GM21367 (cell line): ENCODE data around the gene ARHGAP26.
A peak's percentile ranks its signal among the peaks of the same experiment; 100 is the strongest.

Source experiments
- ATAC-seq: cut with Tn5 transposase; IDR thresholded peaks from one replicate; pipeline ENCODE4 v1.9.1; 2021; ENCODE audit not compliant: unreplicated experiment

ARHGAP26 gene

DNA sequence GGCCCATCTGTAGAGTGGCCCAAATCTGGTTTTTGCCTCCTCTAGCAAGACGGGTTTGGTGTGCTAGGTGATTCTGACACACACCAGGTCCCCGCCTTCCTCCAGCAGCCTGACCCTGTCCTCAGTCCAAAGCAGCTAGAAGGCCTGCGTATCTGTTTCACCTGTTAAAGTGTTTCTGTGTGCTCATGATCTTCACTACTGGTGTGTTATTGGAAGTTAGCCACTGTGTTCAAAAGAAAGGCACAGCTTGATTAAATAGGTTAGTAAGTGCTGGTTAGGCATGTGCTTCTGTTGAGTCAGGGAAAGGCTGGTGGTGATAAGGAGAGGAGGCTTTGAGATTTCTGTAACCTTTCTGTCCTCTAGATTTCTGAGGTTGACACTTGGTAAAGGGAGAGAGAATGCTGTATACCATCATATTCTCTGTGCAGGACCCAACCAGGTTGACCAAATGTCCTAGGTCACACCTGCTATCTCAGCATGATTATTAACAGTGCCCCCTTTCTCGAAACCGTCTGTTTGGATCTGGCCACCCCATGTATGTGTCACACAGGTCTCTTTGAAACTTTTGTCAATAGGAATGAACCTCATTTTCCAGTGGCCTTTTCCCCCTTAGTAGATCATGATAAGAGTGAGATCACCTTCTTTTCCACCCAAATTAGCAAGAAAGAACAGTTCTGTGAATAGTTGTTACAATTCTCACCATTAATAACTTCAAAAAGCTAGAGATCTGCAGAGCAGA, 58.8 kb downstream of the ARHGAP26 start:
- ATAC-seq, result no peak

DNA sequence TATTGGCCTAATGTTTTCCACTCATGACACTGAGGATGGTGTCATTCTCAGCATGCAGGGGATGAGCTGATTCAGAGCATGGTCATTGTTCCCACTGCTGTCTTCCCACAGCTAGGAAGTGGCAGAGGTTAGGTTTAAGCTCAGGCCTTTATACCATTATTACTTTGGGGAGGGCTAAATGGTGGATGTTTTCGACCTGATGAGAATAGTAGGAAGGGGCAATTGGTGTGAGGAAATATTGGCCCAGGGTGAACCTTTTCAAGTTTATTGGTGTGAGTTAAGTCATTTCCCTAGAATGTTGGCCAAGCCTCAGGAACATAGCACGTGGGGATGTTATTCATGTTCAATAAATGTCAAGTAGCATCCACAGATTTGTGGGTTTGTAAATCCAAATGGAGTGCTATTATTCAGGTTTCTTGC, 59.6 kb downstream of the ARHGAP26 start:
- no peak for ATAC-seq

DNA sequence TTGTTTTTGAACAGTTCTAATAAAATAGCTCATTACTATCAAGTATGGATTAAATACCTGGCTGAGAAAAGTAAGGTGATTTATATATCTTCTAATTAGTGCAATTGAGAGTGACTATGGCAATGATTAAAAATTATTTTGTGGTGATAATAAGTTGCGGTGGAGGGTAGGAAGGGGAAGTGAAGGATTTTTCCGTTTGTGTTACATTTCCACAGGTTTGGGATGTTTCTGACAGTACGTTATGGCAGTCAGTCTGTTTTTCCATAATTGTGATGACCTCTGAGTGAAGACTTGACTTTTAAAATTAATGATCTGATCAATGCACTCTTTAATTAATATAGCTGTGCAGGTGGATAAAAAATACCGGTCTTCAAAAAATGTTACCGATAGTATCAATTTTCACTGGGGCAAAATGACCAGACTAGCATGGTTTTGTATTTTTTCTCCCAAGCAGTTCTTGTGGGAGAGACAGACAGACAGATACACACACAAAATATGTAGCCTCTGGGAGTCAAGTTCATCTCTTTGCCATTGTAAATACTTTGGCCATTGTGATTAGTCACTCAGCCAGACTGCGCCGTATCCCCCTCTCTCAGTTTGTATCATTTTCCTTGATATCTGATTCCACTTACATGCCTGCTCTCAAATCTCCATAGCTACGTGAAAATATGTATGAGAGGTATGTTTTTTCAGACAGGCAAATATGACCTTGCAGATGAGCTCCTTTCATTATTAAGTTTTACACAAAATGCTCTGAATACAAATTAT, 60.2 kb downstream of the ARHGAP26 start:
- no peak for ATAC-seq

DNA sequence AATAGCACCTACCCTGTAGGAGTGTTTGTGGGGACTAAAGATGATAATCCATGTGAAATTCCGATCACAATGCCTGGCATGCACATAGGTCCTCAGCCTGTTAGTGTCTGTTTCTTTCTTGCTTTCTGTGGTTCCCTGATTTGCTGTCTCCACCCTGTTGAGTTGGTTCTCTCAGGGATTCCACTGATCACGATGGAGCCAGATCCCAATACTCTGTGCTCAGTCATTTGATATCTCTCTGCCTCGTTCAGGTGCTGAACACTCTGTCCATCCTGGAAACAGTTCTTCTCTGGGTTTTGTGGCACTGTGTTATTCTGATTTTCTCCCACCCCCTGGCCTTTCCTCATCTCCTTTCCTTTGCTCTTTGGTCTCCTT, 60.8 kb downstream of the ARHGAP26 start:
- no peak for ATAC-seq

DNA sequence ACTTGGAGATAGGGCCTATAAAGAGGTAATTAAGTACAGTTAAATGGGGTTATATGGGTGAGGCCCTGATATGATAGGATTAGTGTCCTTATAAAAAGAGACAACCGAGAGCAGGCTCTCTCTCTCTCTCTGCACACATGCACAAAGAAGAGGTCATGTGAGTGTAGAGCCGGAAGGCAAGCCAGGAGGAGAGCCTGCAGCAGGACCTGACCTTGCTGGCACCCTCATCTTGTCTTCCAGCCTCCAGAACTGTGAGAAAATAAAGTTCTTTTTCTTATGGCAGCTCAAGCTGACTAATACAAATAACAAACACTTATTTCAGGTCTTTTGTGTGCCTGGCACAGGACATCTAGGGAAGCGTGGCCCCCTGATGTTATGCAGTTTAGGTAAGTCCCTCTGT, 62.1 kb downstream of the ARHGAP26 start:
- ATAC-seq, result no peak

DNA sequence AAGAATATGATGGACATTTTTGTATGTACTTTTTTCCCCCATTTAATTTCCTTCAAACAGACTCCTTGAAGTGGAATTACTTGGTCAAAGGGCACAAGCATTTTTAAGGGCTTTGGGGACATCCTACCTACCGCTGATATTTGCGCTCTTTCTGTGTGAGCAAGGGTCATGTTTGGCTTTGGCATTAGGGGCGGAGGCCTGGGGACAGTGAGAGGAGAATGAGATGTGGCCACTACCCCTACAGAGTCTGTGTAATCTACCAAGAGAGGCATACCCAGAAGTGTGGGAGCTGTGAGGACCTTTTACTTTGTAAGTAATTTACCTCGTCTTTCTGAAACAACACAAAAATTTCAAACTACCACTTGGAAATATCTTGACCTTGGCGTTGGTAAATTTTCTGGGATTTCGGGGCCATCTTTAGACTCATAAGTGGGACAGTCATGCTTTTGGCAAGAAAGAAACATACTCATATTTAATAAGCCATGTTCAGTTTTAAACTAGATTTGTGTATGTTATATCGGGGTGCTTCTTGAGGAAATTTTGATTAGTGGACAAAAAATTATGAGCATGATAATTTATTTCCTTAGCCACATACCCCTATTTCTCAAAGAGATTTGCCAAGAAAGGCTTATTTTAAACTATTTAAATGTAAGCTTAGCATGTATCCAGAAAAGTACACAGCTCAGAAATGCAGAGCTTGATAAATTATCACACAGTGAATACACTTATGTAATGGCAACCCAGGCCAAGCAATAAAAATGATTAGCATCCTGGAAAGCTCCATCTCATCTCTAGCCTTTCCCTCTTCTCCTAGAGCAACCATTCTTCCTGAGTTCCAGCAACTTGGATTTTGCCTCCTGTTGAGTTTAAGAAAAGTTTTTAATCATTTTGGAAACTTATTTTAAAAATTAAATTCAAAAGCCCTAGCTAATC, 63.6 kb downstream of the ARHGAP26 start:
- ATAC-seq, result no peak

DNA sequence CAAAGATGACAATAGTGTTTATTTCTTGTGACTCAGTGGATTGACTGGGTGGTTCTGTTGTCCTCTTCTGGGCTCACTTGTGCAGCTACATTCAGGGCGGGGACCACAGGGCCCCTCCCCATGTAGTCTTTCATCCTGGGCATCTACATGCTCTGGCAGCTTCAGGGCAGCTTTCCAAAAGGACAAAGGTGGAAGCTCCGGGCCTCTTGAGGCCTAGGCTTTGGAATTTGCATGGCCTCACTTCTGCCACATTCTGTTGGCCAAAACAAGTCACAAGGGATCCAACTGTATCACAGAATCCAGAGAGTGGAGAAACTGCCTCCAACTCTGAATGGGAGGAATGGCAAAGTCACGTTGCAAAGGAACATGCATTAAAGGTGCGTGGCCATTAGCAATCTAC, 64.3 kb downstream of the ARHGAP26 start:
- ATAC-seq, result no peak

DNA sequence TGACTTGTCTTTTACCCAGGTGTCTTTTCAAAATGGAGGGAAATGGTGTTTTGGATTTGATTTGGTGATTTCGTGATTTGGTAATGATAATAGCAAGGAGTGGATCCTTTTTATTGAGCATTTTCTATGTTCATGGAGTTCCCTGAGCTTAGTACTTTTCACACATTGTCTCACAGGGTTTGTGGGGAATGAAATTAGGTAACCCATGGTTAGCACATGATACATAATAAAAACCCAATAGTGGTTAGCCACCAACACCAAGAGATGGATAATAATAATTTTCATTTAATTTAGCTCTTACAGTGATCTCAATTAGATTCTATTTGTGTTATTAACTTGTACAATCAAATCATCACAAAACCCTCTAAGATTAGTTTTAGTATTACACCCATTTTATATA, 65.4 kb downstream of the ARHGAP26 start:
- ATAC-seq, result no peak

DNA sequence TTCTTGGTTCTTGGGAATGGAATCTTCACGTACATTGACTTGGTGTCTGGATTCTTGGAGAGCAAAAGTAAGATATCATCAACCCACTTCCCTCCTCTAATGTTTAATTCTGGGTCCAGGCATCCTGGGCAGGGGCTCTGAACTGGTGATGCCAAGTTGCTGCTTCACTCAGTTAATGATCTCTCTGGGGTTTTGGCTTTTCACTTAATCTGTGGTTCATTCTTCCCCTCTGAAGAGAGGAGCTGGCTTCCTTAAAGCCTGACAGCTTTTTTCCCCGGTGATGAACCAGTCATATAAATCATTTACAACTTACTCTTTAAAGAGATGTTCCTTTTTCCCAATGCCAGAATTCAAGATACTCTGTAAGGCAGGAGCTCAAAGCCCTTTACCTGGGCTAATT, 65.9 kb downstream of the ARHGAP26 start:
- ATAC-seq, result no peak

DNA sequence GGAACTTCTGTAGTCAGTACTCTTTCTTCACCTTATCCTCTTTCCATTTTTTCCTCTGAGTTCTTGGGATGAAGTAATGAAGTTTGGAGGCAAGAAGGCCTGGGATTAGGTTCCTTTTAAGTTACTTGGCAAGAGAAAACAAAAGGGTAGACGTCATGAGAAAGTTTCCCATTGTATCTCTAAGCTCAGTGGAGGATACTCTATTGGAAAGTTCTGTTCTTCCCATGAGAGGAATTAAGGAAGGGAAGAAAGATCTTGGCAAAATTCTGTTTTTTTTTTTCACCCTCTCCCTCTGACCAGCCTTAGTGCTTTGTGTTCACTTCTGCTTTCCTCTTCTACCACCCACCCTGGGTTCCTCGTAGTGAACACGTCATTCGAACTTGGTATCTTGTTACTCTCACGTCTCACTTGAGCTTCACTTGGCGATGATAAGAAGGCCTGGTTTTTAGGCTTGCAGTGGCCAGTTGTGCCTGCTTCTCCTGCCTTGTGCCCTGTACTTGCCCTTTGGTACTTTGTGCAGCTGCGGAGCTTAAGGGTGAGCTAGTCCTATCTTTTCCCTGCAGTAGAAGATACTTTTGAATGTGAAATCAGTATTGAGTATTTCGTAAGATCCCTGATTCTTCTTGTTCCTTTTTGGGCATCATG, 67.0 kb downstream of the ARHGAP26 start:
- ATAC-seq, result no peak

DNA sequence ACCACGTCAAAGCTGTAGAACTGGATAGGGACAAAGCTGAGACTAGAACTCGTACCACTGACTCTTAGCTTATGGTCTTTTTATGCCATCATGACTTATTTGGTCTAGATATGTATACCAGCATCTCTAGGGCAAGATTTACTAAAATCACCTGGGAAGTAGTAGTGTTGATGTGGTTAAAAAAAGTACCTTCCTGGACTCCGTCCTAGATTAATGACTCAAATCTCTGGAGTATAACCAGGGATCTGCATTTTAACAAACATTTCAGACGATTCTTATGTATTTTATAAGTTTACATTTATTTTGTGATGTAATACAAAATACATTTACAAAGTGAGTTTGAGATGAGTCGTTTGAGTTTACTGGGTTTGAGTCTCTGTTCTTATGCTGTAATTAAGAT, 68.7 kb downstream of the ARHGAP26 start:
- ATAC-seq, result no peak

DNA sequence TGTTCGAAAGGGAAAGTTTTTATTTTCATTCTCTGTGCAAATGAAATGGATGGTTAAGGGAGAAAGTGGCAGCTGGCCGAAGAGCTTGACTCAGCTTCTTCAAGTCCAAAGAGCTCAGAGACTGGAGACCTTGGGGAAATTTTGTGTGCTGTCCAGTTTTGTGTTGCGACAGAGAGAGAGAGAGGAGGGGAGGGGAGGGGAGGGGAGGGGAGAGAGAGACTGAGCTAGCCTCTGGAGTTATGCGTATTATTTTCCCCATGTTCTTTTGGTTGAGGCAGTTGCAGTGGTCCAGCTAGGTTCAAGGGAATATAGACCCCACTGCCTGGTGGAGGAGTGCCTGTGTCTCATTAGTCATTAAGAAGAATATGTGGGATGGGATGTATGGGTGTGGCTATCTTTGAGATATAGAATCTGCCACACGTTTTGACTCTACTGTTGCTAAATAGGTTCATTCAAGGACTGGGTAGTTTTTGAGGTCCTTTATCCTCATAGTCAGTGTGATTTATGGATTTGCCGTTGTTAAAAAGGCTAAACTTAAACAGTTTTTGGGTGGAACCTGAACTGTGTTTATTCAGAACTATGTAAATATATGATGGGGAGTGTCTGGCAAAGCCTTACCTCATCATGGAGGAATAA, 69.7 kb downstream of the ARHGAP26 start:
- no peak for ATAC-seq

DNA sequence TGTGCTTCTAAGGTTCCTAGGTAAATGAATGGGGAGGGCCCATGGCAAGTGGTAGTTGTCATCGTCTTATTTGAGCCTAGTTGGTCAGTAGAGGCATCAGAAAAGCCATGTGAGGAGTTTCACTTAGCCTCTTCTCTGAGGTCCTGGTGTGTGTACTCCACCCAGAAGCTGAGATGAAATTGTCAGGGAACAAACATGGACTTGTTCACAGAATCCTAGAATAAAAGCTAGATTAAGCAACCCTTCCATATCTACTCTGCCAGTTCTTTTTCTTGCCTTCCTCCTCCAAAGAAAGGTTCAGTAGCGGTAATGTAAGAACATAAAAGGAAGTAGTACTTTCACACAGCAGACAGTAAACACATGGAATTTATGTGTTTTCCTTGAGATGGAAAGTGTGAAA, 70.4 kb downstream of the ARHGAP26 start:
- no peak for ATAC-seq

DNA sequence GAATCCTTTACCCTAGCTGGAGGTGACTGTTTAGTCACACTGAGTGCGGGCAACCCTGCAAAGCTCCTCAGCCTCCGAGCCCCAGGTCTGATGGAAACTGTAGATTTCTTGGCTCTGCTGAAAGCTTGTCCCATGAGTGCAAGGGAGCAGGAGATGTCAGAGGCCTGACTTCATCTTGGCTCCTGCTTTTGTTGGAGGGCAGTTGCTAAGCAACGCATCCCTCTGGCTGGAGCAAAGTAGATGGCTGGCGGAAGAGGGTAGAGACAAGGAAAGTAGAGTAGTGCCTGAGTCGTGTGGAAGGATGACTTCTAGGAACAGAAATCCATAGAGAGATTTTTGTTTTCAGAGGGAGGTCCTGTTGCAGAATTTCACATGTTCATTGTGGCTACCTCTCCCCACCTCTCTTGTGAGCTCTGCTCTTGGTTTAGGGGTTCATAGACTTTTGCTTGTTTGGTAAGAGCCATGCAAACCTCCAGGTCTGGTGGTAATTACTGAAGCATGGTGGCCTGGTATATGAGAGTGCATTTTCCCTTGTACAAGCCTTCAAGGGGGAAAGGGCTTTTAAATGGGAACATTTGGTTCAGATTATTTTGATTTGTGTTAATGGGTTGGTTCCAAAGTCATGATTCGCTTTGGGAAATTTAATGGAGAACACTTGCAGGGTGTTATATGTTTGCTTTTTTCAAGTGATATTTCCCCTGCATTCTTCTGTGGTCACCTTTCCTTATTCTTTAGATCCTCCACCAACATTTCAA, 71.5 kb downstream of the ARHGAP26 start:
- no peak for ATAC-seq

DNA sequence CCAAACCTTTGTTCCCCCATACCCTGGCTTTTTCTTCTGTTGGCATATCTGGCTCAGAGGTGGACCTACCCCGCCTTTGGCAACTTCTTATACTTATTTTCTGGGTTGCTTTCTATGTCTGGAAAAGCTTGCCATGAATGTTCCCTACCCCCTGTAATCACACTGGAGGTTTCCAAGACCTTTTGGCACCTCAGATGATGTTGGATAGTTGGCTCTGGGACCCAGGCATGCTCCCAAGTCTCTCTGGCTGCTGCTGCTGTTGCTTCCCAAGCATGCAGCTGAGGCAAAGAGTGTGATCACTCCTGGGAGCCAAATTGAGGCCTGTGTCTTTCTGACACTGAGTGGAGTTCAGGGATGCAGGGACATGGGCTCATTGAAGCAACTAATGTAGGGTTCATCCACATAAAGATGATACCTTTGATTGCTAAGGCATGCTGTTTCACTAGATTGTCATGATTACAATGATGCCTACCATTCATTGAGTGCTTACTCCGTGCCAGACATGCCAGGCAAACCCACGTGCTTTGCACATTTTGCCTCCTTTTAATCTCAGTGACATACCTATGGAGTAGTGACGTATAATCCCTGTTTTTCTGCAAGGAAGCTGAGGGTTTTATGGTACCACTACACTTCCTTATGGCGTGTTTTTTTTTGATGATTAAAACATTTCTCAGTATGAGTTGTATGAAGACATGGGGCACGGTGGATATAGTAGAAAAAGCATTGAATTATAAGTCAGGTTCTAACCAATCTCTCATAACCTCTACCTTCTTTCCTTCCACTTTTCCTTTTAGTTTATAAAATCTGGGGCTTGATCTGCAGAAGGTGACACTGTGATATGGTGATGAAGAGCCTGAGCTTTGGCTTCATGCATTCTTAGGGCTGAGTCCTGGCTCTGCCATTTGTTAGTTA, 73.1 kb downstream of the ARHGAP26 start:
- ATAC-seq, result no peak

DNA sequence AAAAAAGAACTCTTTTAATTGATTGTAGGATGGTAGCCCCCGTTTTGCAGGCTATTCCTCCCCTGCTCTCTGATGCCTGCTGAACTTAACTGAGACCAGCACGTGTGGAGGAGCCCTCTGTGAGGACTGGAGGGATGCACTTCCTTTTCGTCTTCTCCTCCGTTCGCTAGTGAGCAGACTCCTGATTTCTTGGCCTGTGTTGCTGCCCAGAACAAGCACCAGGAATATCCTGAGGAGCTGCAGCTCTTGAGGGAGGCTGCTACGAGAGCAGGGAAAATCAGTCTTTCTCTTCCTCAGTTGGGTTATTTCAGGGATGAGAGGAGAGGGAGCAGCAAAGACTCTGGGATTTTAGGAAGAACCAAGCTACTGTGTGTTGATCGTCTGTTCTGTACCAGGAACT, 74.7 kb downstream of the ARHGAP26 start:
- no peak for ATAC-seq

DNA sequence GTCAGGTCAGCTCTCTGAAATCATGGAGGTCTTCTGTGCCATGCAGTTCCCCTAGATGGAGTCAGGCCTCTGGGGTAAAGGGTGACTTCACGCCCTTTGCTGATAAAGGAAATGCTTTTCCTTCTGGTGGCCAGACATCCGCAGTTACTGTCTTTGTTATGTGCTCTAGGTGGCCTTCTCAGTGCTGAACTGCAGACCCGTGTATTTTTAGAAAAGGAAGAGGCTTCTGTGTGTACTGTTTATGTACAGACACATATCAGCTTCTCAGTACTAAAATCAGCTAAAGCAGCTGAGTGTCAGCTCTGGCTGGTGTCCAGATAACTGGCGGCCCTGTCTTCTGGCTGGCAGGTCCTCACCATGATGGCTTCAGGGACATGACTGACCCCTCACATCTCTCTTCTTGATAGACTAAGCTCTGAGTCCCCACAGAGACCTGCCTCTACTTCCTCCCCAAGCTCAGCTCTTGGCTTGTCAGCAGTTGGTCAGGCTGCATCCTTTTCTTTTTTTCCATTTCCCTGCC, 75.3 kb downstream of the ARHGAP26 start:
- peak; percentile 61 for ATAC-seq

DNA sequence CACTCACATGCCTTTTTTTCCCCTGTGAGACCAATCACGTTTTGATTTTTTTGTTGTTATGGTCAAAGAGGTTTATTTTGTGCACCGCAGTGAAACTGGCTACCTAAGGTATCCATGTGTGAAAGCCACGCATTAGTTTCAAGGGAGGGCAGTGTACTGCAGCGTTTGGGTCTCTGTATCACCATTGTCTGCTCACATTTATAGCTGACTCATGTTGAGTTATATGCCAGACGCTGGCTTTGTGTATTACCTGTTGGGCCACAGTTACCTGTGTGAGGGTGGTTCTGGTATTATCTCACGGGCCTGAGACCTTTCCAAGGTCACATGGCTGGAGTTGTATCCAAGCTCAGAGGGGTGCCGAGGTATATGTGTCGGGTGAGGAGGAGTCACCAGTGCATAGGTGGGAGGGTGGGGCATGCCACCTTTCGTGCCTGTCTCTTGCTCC, 75.8 kb downstream of the ARHGAP26 start:
- ATAC-seq, result peak; percentile 35

DNA sequence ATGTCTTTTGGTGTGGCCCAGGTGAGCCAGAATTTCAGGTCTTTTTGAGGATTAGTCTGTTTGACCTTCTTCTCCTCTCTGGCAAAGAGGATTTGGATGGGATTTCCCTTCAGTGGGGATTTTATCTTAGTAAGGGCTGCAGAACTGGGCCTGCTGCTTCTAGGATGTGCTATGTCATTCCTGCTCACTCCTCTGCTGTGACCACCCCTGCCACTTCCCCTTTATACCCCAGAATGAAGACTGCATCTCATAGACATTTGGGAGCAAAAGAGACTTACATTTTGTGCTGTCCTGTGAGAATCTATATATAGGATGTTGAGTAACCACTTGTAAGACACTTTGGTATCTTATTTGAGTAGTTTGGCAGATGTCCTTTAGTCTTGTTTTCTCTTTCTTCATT, 76.2 kb downstream of the ARHGAP26 start:
- ATAC-seq, result no peak
